Dendritic cell treated with granulocyte-macrophage colony-stimulating factor and Interleukin-4, amounts not matched to agents 40 ng/mL and 50 ng/mL, for 4 days (primary cell): ENCODE data around the gene MCM5.

Source experiments
- H3K27ac Mint-ChIP-seq: one replicate; pipeline ENCODE4 v1.8.0; 2022; ENCODE audit warnings: mild to moderate bottlenecking, mixed read lengths
- H3K27me3 Mint-ChIP-seq: one replicate; pipeline ENCODE4 v1.8.0; 2022; ENCODE audit warnings: mild to moderate bottlenecking, mixed read lengths
- H3K36me3 Mint-ChIP-seq: one replicate; pipeline ENCODE4 v1.8.0; 2022; ENCODE audit warnings: low read depth, mixed read lengths
- H3K4me1 Mint-ChIP-seq: one replicate; pipeline ENCODE4 v1.8.0; 2022; ENCODE audit warnings: low read depth, mixed read lengths
- H3K4me3 Mint-ChIP-seq: one replicate; pipeline ENCODE4 v1.8.0; 2022; ENCODE audit warnings: mild to moderate bottlenecking, moderate library complexity, mixed read lengths
- H3K9me3 Mint-ChIP-seq: one replicate; pipeline ENCODE4 v1.8.0; 2022; ENCODE audit warnings: mixed read lengths
- intact Hi-C: fragments of 100-400 bp; cut with micrococcal nuclease; formaldehyde crosslinking; loops from one replicate; pipeline ENCODE4 v1.15.0; 2022

MCM5 gene

DNA sequence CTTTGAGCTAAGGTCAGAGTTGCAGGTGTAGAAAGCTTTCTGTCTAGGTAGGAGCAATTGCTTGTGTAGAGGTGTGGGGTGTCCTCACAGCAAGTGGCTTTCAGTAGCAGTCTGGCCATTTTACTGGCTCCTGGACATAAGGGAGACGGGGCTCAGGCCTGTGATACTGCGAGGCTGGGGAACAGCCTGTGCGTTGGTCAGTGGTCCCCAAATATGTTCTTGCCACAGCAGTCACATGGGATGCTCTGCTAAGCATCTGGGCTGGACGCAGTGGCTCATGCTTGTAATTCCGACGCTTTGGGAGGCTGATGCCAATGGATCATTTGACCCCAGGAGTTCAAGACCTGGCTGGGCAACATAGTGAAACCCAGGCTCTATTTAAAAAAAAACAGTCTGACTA is 1.9 kb downstream of the MCM5 start:
- intact Hi-C loops: loop anchor here (1.0 kb wide), 1 partner anchor 8 kb away; no protein-coding TSS in a partner anchor
- peak overlapping the region; percentile 61 for H3K27ac Mint-ChIP-seq
- peaks cover 63% of the 10 kb centered on the region for H3K36me3 Mint-ChIP-seq
- H3K9me3 Mint-ChIP-seq: no peaks in the 10 kb centered on the region
- no peak overlapping the region for H3K4me3 Mint-ChIP-seq
- peaks cover 58% of the 10 kb centered on the region for H3K4me1 Mint-ChIP-seq
- no peaks in the 10 kb centered on the region for H3K27me3 Mint-ChIP-seq

DNA sequence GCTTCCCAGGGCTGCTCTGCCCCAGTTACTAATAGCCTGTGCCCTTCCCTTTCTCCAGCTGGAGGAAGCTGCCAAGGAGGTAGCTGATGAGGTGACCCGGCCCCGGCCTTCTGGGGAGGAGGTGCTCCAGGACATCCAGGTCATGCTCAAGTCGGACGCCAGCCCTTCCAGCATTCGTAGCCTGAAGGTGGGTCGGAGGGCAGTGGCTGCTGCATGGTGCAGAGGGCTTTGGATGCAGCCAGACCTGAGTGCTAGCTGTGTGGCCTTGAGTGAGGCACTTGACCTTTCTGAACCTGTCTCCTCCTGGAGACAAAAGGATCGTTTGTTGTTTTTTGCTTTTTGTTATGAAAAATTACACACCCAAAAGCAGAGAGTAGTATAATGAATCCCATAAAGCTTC is 3.4 kb downstream of the MCM5 start:
- Mint-ChIP-seq H3K27ac (no peak overlapping the region), H3K27me3 (no peaks in the 10 kb centered on the region), H3K9me3 (no peaks in the 10 kb centered on the region), H3K4me3 (no peak overlapping the region), H3K36me3 (peaks cover 78% of the 10 kb centered on the region), H3K4me1 (peaks cover 66% of the 10 kb centered on the region)
- intact Hi-C loops: no loop called here

- H3K9me3 Mint-ChIP-seq: no peaks in the 10 kb centered on the region
- H3K27me3 Mint-ChIP-seq: no peaks in the 10 kb centered on the region
- intact Hi-C loops: no loop called here
- H3K27ac Mint-ChIP-seq: peak overlapping the region; percentile 48
- peaks cover 68% of the 10 kb centered on the region for H3K4me1 Mint-ChIP-seq
- H3K36me3 Mint-ChIP-seq: peaks cover 86% of the 10 kb centered on the region
- H3K4me3 Mint-ChIP-seq: no peak overlapping the region
Observed at GRCh38 chr22:35404176-35404575, 4.2 kb downstream of the MCM5 start.

- H3K4me1 Mint-ChIP-seq: peaks cover 81% of the 10 kb centered on the region
- H3K36me3 Mint-ChIP-seq: peaks cover 88% of the 10 kb centered on the region
- peak overlapping the region; percentile 82 for H3K27ac Mint-ChIP-seq
- H3K27me3 Mint-ChIP-seq: no peaks in the 10 kb centered on the region
- intact Hi-C loops: no loop called here
- no peak overlapping the region for H3K4me3 Mint-ChIP-seq
- H3K9me3 Mint-ChIP-seq: no peaks in the 10 kb centered on the region
Observed at GRCh38 chr22:35406443-35406842, 6.5 kb downstream of the MCM5 start.

DNA sequence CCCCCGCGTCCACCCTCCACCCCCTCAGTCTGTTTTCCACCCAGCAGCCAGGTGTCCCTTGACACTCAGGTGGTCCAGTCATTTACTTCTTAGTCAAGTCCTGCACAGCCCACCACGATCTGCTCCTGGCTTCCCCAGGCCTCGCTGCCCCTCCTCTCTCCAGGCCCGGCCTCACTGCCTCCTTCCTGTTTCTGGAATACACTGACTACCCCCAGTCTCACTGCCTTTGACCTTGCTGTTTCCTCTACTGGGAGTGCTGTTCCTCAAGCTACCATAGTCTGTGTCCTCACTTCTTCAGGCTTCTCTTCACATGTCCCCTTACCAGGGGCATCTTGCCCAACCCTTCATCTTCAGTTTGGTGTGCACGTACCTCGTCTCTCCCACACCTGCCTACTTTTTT is 7.4 kb downstream of the MCM5 start:
- Mint-ChIP-seq H3K36me3 (peaks cover 94% of the 10 kb centered on the region), H3K27ac (peak overlapping the region; percentile 82), H3K4me3 (peak overlapping the region; percentile 25), H3K9me3 (no peaks in the 10 kb centered on the region), H3K4me1 (peaks cover 82% of the 10 kb centered on the region), H3K27me3 (no peaks in the 10 kb centered on the region)
- intact Hi-C loops: no loop called here

GRCh38 chr22:35409783-35410662 is 10.1 kb downstream of the MCM5 start:
- H3K27me3 Mint-ChIP-seq: no peaks in the 10 kb centered on the region
- intact Hi-C loops: loop anchor here (1.0 kb wide), 5 partner anchors 9 to 60 kb away; partner anchors contain the start of gene HMOX1
- peak overlapping the region; percentile 58 for H3K4me3 Mint-ChIP-seq
- peaks cover 61% of the 10 kb centered on the region for H3K4me1 Mint-ChIP-seq
- H3K27ac Mint-ChIP-seq: peak overlapping the region; percentile 82
- H3K36me3 Mint-ChIP-seq: peaks cover 94% of the 10 kb centered on the region
- H3K9me3 Mint-ChIP-seq: no peaks in the 10 kb centered on the region

- intact Hi-C loops: loop anchor here (1.0 kb wide), 5 partner anchors 9 to 60 kb away; partner anchors contain the start of gene HMOX1
- Mint-ChIP-seq H3K27me3 (no peaks in the 10 kb centered on the region), H3K9me3 (no peaks in the 10 kb centered on the region), H3K4me1 (peaks cover 61% of the 10 kb centered on the region), H3K4me3 (no peak overlapping the region), H3K36me3 (peaks cover 94% of the 10 kb centered on the region), H3K27ac (peak overlapping the region; percentile 82)
Observed at GRCh38 chr22:35410663-35411034, 10.7 kb downstream of the MCM5 start.

- H3K4me3 Mint-ChIP-seq: peak overlapping the region; percentile 65
Observed at GRCh38 chr22:35411102-35411501, 11.2 kb downstream of the MCM5 start.

GRCh38 chr22:35413624-35414023 is 13.7 kb downstream of the MCM5 start:
- Mint-ChIP-seq H3K36me3 (peaks cover 89% of the 10 kb centered on the region), H3K27ac (peak overlapping the region; percentile 15), H3K4me1 (peaks cover 48% of the 10 kb centered on the region), H3K4me3 (no peak overlapping the region), H3K27me3 (no peaks in the 10 kb centered on the region), H3K9me3 (no peaks in the 10 kb centered on the region)
- intact Hi-C loops: no loop called here

More at GRCh38 chr22:35411102-35411501, 11.2 kb downstream of the MCM5 start:
- H3K27ac Mint-ChIP-seq: peak overlapping the region; percentile 82
- H3K4me1 Mint-ChIP-seq: peaks cover 61% of the 10 kb centered on the region
- H3K9me3 Mint-ChIP-seq: no peaks in the 10 kb centered on the region
- intact Hi-C loops: no loop called here
- no peaks in the 10 kb centered on the region for H3K27me3 Mint-ChIP-seq
- H3K36me3 Mint-ChIP-seq: peaks cover 94% of the 10 kb centered on the region

DNA sequence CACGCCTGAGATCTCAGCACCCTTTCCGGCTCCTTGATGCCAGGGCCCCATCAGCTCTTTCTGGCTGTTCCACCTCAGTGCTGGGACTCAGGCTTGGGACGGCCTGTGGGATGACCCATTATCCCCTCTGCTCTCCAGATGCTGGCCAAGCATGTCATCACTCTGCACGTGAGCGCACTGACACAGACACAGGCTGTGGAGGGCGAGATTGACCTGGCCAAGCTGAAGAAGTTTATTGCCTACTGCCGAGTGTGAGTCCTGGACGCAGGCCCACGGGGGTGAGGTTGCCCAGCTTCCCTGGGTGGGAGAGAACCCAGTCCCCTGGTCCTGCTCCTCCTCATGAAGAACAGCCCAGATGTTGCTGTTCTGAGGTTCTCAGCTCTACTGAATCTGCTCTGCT is 17.7 kb downstream of the MCM5 start:
- Mint-ChIP-seq H3K4me1 (peaks cover 13% of the 10 kb centered on the region), H3K27ac (no peak overlapping the region), H3K27me3 (no peaks in the 10 kb centered on the region), H3K9me3 (no peaks in the 10 kb centered on the region), H3K4me3 (no peak overlapping the region), H3K36me3 (peaks cover 94% of the 10 kb centered on the region)
- intact Hi-C loops: no loop called here

- Mint-ChIP-seq H3K4me1 (peaks cover 13% of the 10 kb centered on the region), H3K4me3 (no peak overlapping the region), H3K36me3 (peaks cover 94% of the 10 kb centered on the region), H3K9me3 (no peaks in the 10 kb centered on the region), H3K27ac (no peak overlapping the region), H3K27me3 (no peaks in the 10 kb centered on the region)
- intact Hi-C loops: no loop called here
Observed at GRCh38 chr22:35418088-35418487, 18.1 kb downstream of the MCM5 start.

DNA sequence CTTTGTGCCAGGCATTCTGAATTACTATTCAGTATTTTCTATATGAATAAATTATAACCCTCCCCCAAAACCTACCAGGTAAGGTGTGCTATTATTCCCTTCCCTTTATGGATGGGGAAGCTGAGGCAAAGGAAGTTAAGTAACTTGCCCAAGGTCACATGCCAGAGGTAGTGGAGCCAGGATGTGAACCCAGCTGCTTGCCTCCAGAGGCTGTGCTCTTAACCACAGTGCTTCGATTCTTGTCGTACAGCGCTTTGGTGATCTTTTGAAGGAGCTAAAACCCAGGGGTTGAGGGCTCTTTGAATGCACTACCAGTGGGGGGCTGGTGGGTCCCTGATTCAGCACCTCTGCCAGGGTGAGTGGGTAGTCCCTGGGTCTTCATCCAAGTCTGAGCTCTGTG is 18.8 kb downstream of the MCM5 start:
- H3K4me3 Mint-ChIP-seq: no peak overlapping the region
- H3K27ac Mint-ChIP-seq: no peak overlapping the region
- H3K27me3 Mint-ChIP-seq: no peaks in the 10 kb centered on the region
- H3K36me3 Mint-ChIP-seq: peaks cover 94% of the 10 kb centered on the region
- intact Hi-C loops: no loop called here
- H3K4me1 Mint-ChIP-seq: peaks cover 13% of the 10 kb centered on the region
- no peaks in the 10 kb centered on the region for H3K9me3 Mint-ChIP-seq

DNA sequence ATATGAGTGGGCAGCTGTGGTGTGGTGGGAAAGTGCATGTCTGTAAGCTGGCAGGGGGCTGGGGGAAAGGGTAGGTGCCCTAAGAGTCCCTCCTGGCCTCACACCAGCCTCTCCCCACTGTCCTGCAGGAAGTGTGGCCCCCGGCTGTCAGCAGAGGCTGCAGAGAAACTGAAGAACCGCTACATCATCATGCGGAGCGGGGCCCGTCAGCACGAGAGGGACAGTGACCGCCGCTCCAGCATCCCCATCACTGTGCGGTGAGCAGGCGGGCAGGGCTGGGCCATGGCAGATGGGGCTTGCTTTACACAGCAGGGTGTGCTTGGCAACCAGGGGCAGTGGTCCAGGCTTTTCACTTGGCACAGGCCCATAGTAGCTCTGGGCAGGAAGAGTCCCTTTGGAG is 19.8 kb downstream of the MCM5 start:
- H3K4me3 Mint-ChIP-seq: no peak overlapping the region
- intact Hi-C loops: no loop called here
- no peaks in the 10 kb centered on the region for H3K9me3 Mint-ChIP-seq
- no peak overlapping the region for H3K27ac Mint-ChIP-seq
- H3K27me3 Mint-ChIP-seq: no peaks in the 10 kb centered on the region
- H3K4me1 Mint-ChIP-seq: peaks cover 13% of the 10 kb centered on the region
- peaks cover 94% of the 10 kb centered on the region for H3K36me3 Mint-ChIP-seq

DNA sequence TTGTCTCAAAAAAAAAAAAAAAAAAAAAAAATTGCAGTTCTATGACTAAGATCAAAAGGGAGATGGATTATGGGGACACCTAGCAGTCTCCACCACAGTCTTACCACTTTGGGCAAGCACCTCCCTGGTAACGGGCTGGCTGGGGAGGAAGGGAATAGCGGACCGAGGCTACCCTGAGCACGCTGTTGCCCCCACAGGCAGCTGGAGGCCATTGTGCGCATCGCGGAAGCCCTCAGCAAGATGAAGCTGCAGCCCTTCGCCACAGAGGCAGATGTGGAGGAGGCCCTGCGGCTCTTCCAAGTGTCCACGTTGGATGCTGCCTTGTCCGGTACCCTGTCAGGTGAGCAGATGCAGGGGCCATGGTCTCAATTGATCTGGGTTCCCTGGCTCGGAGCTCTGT is 21.2 kb downstream of the MCM5 start:
- intact Hi-C loops: no loop called here
- Mint-ChIP-seq H3K4me3 (no peak overlapping the region), H3K9me3 (no peaks in the 10 kb centered on the region), H3K36me3 (peaks cover 94% of the 10 kb centered on the region), H3K27me3 (no peaks in the 10 kb centered on the region), H3K4me1 (peaks cover 13% of the 10 kb centered on the region), H3K27ac (no peak overlapping the region)
